Activated T-cell treated with anti-CD3 and anti-CD28 coated beads, Interleukin-2, amount 50 U/mL, for 48 hours (primary cell): Measurements from ENCODE around the gene MAGED4.
"Not testable (repeated sequence)": the region's sequence is repeated elsewhere in the genome, so short reads cannot be mapped to it uniquely, and the experiment has no call there.

Experiments
- DNase-seq, 2 experiments: peaks; one replicate each; pipeline ENCODE4 v3.0.0-alpha.2; 2020

Gene MAGED4

GRCh38 chrX:52184440-52185077, at the start of gene MAGED4:
TSS of gene MAGED4 (plus strand) at chrX:52184888. CDS start at chrX:52185923, 1,035 bp downstream.
- DNase-seq, result not testable (repeated sequence)

GRCh38 chrX:52138830-52139544, 45.7 kb upstream of the MAGED4 start:
- DNase-seq, result no peak

- DNase-seq, result no peak
Observed at GRCh38 chrX:52139545-52139895, 45.2 kb upstream of the MAGED4 start.

- DNase-seq, result no peak
Observed at GRCh38 chrX:52140020-52140419, 44.7 kb upstream of the MAGED4 start.

- not testable (repeated sequence) for DNase-seq
Observed at GRCh38 chrX:52150667-52151066, 34.0 kb upstream of the MAGED4 start.

GRCh38 chrX:52160140-52160539, 24.5 kb upstream of the MAGED4 start:
- not testable (repeated sequence) for DNase-seq

- DNase-seq, result no peak
Observed at GRCh38 chrX:52166840-52167239, 17.8 kb upstream of the MAGED4 start.

- not testable (repeated sequence) for DNase-seq
Observed at GRCh38 chrX:52171055-52171454, 13.6 kb upstream of the MAGED4 start.

- not testable (repeated sequence) for DNase-seq
Observed at GRCh38 chrX:52185078-52185453, 378 bp downstream of the MAGED4 start.

GRCh38 chrX:52211405-52211804, 26.7 kb downstream of the MAGED4 start:
- not testable (repeated sequence) for DNase-seq

GRCh38 chrX:52213276-52213675, 28.6 kb downstream of the MAGED4 start:
- DNase-seq, result no peak

- DNase-seq, result no peak
Observed at GRCh38 chrX:52216541-52216940, 31.9 kb downstream of the MAGED4 start.

- DNase-seq, result no peak
Observed at GRCh38 chrX:52217494-52218160, 32.9 kb downstream of the MAGED4 start.

GRCh38 chrX:52220936-52221335, 36.2 kb downstream of the MAGED4 start:
- DNase-seq, result no peak
